Ishikawa (cell line): ENCODE results near the gene TFAP2C.

Experiments used
- CREB1 ChIP-seq: IDR thresholded peaks from 2 replicates; pipeline ENCODE4 v1.6.1; 2012; ENCODE audit warnings: low read depth
- EGR1 ChIP-seq: IDR thresholded peaks from 2 replicates; pipeline ENCODE4 v1.6.1; 2012
- EP300 ChIP-seq: IDR thresholded peaks from 2 replicates; pipeline ENCODE4 v1.6.1; 2012; ENCODE audit warnings: borderline replicate concordance
- FOXM1 ChIP-seq: IDR thresholded peaks from 2 replicates; pipeline ENCODE4 v1.6.1; 2012; ENCODE audit warnings: low read depth, borderline replicate concordance
- MAX ChIP-seq: IDR thresholded peaks from 2 replicates; pipeline ENCODE4 v1.6.1; 2012
- NFIC ChIP-seq: IDR thresholded peaks from 2 replicates; pipeline ENCODE4 v1.6.1; 2012
- RAD21 ChIP-seq: IDR thresholded peaks from 2 replicates; pipeline ENCODE4 v1.6.1; 2012; ENCODE audit warnings: low read depth
- REST ChIP-seq: IDR thresholded peaks from 2 replicates; pipeline ENCODE4 v1.6.1; 2012; ENCODE audit warnings: low read depth, mild to moderate bottlenecking
- TAF1 ChIP-seq: IDR thresholded peaks from 2 replicates; pipeline ENCODE4 v1.6.1; 2012; ENCODE audit warnings: low read depth, mild to moderate bottlenecking
- TEAD4 ChIP-seq: IDR thresholded peaks from 2 replicates; pipeline ENCODE4 v1.6.1; 2012
- YY1 ChIP-seq: IDR thresholded peaks from 2 replicates; pipeline ENCODE4 v1.6.1; 2012; ENCODE audit warnings: low read depth
- ZBTB7A ChIP-seq: IDR thresholded peaks from 2 replicates; pipeline ENCODE4 v1.6.1; 2012; ENCODE audit warnings: low read depth

GRCh38 chr20:56609321-56609720 is 19.8 kb upstream of the TFAP2C start:
- no peak for TF ChIP-seq CREB1
- no peak for TF ChIP-seq TAF1
- TF ChIP-seq MAX, result no peak
- TF ChIP-seq RAD21, result no peak
- no peak for TF ChIP-seq TEAD4
- TF ChIP-seq EP300, result no peak
- no peak for TF ChIP-seq EGR1
- no peak for TF ChIP-seq FOXM1
- no peak for TF ChIP-seq REST
- no peak for TF ChIP-seq ZBTB7A
- TF ChIP-seq NFIC, result no peak
- TF ChIP-seq YY1, result no peak
